ENCODE results near the gene ANGPTL8.

Gene ANGPTL8

DNA sequence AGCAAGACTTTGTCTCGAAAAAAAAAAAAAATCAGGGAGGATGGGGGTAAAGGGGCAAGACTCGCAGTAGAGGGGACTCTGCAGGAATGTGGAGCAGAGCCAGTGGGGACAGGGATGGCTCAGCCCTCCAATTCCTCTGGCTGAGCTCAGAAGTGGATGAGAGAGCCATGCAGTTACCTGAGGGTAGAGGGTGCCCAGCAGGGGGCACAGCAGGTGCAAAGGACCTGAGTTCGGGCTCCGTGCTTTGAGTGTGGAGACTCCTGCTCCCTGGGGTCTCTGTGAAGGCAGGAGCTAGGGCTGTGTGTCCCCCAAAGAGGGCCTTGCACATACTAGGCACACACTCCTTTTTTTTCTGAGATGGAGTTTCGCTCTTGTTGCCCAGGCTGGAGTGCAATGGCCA is 15.2 kb downstream of the ANGPTL8 start:
- in situ Hi-C loops (cut with HindIII; ENCODE audit: low pct_ligation_motif_present, low sequenced_read_pairs) = no loop called here
- DNase-seq = no peak
- TF ChIP-seq CTCF (IDR thresholded peaks at IDR 0.05; ENCODE audit: low read depth, low read length, missing control alignments) = peak; percentile 34
- H3K27me3 ChIP-seq (replicated peaks) = no peaks in the 10 kb centered on the region
- H3K36me3 ChIP-seq (replicated peaks) = peaks cover 15% of the 10 kb centered on the region
- H3K4me3 ChIP-seq (ENCODE audit: low read depth, low read length) = no peak overlapping the region
- H3K27ac ChIP-seq = no peak overlapping the region

DNA sequence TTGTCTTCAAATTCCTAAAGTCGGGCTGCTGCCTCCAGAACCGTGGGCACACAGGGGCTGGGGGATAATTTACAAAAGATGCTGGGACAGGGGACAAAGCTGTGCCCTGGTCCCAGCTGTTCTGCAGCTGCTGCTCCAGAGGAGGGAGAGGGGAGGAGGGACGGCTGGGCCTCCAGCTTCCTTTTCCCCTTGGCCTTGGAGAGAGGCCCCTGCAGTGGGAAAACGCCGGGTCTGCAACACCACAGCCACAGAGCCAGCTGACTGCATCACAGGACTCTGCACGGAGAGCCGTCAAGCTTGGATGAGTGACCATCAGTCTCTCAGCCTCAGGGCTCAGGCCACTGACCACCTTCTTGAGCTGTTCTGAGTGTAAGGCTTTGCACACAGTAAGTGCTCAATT is 16.8 kb downstream of the ANGPTL8 start:
- TF ChIP-seq CTCF (IDR thresholded peaks at IDR 0.05; ENCODE audit: low read depth, low read length, missing control alignments) = no peak
- no peak overlapping the region for H3K4me3 ChIP-seq (ENCODE audit: low read depth, low read length)
- H3K27me3 ChIP-seq (replicated peaks) = no peaks in the 10 kb centered on the region
- H3K36me3 ChIP-seq (replicated peaks) = peaks cover 7% of the 10 kb centered on the region
- no peak overlapping the region for H3K27ac ChIP-seq
- in situ Hi-C loops (cut with HindIII; ENCODE audit: low pct_ligation_motif_present, low sequenced_read_pairs) = no loop called here
- no peak for DNase-seq

- no peak for TF ChIP-seq CTCF (IDR thresholded peaks at IDR 0.05; ENCODE audit: low read depth, low read length, missing control alignments)
- in situ Hi-C loops (cut with HindIII; ENCODE audit: low pct_ligation_motif_present, low sequenced_read_pairs) = no loop called here
- DNase-seq = no peak
Observed at GRCh38 chr19:11257846-11258380, 18.5 kb downstream of the ANGPTL8 start.

DNA sequence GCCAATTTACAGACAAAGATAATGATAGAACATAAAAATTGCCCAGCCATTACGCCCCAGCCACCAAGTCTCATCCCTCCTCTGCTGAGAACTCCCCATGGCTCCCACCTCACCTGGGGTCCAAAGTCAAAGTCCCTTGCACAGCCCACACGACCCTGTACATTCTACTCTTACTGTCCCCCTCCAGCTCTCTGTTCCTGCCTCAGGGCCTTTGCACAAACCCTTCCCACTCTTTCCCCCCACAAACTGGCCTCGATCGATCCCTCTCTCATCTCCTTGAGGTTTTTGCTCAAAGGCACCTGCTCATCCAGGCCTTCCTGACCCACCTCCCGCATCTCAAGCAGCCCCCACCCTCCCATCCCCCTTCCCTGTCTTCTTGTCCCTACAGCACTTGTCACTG is 21.6 kb downstream of the ANGPTL8 start:
- no peaks in the 10 kb centered on the region for H3K36me3 ChIP-seq (replicated peaks)
- TF ChIP-seq CTCF (IDR thresholded peaks at IDR 0.05; ENCODE audit: low read depth, low read length, missing control alignments) = no peak
- DNase-seq = no peak
- no peak overlapping the region for H3K4me3 ChIP-seq (ENCODE audit: low read depth, low read length)
- in situ Hi-C loops (cut with HindIII; ENCODE audit: low pct_ligation_motif_present, low sequenced_read_pairs) = no loop called here
- H3K27me3 ChIP-seq (replicated peaks) = no peaks in the 10 kb centered on the region
- no peak overlapping the region for H3K27ac ChIP-seq

More at GRCh38 chr19:11257846-11258380, 18.5 kb downstream of the ANGPTL8 start:
- H3K4me3 ChIP-seq (ENCODE audit: low read depth, low read length) = no peak overlapping the region
- no peak overlapping the region for H3K27ac ChIP-seq
- no peaks in the 10 kb centered on the region for H3K27me3 ChIP-seq (replicated peaks)
- no peaks in the 10 kb centered on the region for H3K36me3 ChIP-seq (replicated peaks)

DNA sequence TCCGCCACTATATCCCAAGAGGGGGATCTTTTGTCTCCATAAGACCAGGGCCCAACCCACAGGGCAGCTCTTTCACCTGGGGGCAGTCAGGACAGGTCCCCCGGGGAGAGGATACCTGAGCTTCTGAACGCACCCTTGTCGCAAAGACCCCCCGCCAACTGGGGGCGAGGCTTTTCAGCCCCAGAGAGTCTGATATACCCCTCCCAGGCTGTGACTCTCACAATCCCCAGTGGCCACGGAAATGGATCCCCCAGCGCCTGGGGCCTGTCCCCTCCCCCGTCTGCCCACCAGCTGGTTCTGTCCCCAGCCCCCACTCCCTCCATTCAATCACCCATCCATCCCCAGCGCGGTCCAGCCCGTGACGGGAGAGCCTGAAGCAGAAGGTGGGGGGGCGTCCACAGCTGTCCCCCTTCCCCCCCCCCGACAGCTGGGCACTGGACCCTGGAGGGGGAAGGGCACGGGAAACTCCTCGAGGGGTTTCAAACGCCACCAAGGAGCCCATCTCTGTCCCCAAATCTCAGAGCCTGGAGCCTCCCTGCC is 22.1 kb downstream of the ANGPTL8 start:
- H3K27me3 ChIP-seq (replicated peaks) = no peaks in the 10 kb centered on the region
- H3K27ac ChIP-seq = no peak overlapping the region
- TF ChIP-seq CTCF (IDR thresholded peaks at IDR 0.05; ENCODE audit: low read depth, low read length, missing control alignments) = no peak
- H3K4me3 ChIP-seq (ENCODE audit: low read depth, low read length) = peak overlapping the region; percentile 68
- no peaks in the 10 kb centered on the region for H3K36me3 ChIP-seq (replicated peaks)
- no peak for DNase-seq
- in situ Hi-C loops (cut with HindIII; ENCODE audit: low pct_ligation_motif_present, low sequenced_read_pairs) = no loop called here
